SKM-1 treated with dmso at 0.1 percent for 144 hours (cell line): ENCODE measurements around the gene PFKP.
A peak's percentile ranks its signal among the peaks of the same experiment; 100 is the strongest.
"Not testable (repeated sequence)": the region's sequence is repeated elsewhere in the genome, so short reads cannot be mapped to it uniquely, and the experiment has no call there.

Source experiments
- DNase-seq: peaks from one replicate; lab custom pipeline; 2025; ENCODE audit not compliant: unreplicated experiment; lab: John Stamatoyannopoulos, UW

PFKP gene

GRCh38 chr10:3150366-3150765 is 83.0 kb downstream of the PFKP start:
- no peak for DNase-seq

- DNase-seq: no peak
Observed at GRCh38 chr10:3150961-3151360, 83.6 kb downstream of the PFKP start.

DNA sequence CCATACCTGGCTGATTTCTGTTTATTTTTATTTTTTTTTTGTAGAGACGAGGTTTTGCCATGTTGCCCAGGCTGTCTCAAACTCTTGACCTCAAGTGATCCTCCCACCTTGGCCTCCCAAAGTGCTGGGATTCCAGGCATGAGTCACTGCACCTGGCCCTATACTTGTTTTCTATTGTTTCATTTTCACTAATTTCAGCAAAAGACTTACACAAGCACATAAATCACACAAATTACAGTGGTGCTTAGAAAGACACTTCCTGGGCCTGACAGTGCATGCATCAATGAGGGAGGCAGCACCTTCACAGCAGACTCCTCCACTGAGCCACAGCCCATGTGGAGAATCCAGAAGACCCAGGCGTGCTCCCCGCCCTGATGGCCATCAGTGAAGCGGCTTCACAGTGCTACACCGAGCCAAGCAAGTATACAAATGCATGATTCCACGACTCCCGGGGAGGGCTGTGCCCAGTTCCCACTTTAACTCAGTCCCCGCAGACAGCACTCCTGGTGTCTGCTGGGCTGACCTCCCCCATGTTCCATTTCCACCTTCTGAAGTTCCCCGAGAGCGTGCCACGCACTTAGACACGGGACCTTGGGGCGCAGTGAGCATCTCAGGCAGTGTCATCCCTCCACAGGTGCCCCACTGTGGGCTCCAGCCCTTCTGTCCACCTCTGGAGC is 84.7 kb downstream of the PFKP start:
- no peak for DNase-seq

DNA sequence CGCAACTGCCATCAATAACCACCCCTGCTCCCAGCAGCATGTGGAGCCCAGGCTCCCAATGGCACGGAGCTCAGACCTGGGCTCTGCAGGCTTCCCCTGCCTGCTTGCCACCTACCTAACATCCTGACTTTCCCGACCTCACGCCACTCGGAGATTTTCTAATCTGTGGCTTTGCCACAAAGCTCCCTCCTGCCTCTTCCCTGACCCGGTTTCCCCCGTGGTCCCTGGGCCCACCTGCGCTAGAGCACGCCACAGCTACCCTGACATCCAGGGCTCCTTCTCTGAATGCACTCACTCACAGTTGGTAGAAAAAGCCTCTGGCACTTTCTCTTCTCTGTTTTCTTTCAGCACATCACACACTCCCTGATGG is 85.2 kb downstream of the PFKP start:
- DNase-seq: no peak

GRCh38 chr10:3154666-3155065 is 87.3 kb downstream of the PFKP start:
- DNase-seq: no peak

DNA sequence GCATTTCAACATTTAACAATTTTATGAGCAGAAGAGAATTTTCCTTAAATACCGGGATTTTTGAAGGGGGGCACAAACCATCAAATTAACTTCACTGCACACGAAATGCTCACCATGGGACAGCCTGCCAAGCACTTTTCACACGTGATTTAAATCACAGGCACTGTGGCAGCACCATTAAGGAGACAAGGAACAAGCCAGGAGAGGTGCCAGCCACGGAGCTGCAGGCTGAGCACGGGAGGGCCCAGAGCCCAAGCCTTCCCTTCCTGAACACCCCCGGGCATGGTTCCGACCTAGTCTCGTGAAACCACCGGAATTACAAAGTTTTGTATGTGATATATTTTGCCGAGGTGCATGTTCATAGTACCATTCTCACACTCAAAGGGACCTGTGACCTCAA is 91.8 kb downstream of the PFKP start:
- DNase-seq: no peak

DNA sequence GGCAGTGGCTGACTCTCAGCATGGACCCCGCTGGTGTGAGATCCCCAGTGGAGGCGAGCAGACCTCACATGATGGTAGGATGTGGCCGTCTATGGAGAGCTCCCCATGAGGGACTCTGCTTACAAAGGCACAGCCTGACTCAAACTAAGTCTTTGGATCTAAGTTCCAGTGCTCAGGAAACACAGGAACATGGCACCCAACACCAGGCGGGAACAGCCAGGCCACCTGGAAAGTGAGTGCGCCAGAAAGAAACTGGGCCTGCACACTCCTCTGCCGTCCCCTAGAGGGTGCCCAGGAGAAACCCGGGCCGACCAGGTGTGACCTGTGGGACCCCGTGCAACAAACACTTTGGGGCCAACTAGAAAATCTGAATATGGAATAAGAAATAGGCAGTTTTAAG is 95.2 kb downstream of the PFKP start:
- no peak for DNase-seq

- no peak for DNase-seq
Observed at GRCh38 chr10:3163879-3164278, 96.5 kb downstream of the PFKP start.

DNA sequence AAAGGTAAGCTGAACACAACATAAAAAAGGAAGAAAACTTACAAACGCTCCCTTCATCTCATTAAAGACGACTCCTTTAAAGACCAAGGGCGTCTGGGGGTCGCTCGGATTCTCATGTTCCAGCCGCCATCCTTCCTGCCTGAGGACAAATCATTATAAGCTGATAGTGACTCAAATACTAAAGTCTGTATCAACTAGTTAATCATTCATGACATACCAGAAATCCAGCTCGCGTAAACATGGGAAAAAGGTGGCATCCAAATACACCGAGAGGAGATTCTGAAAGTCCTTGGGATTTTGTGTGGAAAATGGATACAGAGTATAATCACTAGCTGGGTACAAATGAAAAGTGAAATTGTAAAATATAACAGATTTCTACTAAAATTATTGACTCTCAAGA is 97.8 kb downstream of the PFKP start:
- no peak for DNase-seq

DNA sequence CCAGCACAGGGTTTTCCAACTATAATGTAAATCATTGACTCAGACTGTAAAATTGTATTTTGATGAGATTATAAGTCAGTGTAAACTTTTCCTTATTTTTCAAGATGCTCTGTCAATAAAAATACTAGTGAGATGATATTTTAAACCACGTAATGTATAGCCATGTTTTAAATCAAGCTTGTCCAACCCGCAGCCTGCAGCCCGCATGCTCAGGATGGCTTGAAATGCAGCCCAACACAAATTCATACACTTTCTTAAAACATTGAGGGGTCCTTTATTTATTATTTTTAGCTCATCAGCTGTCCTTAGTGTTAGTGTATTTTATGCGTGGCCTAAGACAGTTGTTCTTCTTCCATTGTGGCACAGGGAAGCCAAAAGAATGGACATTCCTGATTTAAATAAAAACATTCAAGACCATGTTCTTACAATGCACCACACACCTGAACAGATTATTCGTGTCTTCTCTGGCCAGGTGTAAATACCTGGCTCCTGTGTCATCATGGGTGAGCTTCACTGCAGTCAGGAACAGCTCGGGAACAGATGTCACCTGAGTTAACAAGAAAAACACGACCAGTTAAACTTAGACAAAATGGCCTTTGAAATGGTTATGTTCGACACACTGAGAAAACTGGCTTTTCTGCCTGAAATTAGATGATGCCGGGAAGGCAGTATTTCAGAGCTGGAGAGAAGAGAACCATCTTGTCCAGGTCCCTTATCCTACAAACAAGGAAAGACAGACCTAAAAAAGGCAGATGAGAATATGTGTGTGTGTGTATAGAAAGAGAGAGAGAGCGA is 99.3 kb downstream of the PFKP start:
- DNase-seq: no peak

- DNase-seq: no peak
Observed at GRCh38 chr10:3167611-3168330, 100.4 kb downstream of the PFKP start.

DNA sequence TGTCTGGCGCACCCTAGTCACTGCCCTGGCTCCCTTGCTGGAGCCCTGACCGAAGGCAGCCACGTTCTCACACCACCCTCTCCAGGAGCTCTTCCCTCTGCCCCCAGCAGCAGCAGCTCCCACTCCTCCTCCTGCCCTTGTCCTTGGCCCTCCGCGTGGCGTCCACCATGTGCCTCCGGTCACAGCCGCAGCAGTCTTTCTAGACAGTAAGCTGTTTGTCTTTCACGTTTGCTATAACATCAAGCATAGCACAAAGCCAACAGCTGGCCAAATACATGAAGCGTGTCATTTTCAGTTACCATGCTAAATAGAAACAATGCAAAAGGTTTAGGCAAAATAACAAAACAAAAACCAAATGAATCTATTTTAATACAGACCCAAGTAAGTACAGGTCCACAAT is 101.9 kb downstream of the PFKP start:
- DNase-seq: no peak

- no peak for DNase-seq
Observed at GRCh38 chr10:3169673-3170072, 102.3 kb downstream of the PFKP start.

GRCh38 chr10:3171488-3171887 is 104.1 kb downstream of the PFKP start:
- not testable (repeated sequence) for DNase-seq

- no peak for DNase-seq
Observed at GRCh38 chr10:3172081-3172445, 104.7 kb downstream of the PFKP start.

- DNase-seq: peak; percentile 91
Observed at GRCh38 chr10:3172446-3173170, 105.3 kb downstream of the PFKP start, which contains the start of gene PITRM1. TSS of gene PITRM1 (minus strand) at chr10:3172782. CDS start at chr10:3172772, 10 bp downstream.

DNA sequence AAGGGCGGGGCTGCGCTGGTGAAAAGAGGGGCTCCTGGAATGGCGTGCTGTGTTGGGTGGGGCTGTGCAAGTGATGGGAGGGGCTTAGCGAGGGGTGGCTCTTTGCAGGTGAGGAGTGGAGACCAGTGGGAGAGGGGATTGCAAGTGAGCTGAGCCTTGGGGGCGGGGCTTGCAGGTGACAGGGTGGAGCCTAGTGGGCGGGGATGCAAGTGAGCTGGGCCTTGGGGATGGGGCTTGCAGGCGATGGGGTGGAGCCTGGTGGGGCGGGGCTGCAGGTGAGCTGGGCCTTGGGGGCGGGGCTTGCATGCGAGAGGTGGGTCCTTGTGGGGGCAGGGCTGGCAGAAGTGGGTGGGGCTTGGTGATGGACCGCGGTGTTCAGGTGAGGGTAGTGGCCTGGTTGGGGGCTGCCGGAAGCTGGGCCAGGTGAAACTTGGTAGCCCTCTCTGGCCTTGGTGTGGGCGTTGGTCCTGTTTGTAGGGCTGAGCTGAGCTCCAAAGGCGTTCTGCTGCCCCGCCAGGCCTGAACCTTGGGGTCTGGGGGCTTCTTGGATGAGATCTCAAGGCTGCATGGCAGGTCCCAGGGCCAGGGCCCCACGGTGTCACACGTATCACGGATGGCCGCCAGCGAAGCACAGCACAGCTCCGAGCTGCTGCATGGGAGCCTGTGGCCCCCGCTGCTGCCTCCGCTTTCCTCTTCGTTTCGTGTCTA is 106.0 kb downstream of the PFKP start:
- DNase-seq: no peak

DNA sequence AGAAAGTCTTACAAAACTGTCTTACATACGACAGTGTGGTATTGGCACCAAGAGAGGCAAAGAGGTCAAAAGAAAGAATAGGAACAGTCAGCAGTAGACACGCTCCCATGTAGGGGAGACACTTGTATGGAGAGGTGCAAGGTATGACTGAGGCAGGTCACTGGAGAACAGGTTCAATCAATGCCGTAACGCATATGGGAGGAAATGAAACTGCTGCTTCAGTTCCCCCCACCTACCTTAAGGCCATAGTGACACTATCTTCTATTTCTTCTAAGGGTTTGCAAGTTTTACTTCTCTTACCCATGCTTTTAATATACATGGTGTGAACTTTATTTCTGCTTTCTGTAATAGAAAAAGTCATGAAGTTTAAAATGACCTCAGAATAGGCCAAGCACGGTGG is 110.7 kb downstream of the PFKP start:
- no peak for DNase-seq

GRCh38 chr10:3179174-3179573 is 111.8 kb downstream of the PFKP start:
- DNase-seq: no peak

GRCh38 chr10:3180355-3181025 is 113.1 kb downstream of the PFKP start:
- DNase-seq: no peak
